ENCODE data around the gene GRK3.

GRCh38 chr22:25702571-25703167 is 138.2 kb downstream of the GRK3 start:
- no peak for TF ChIP-seq POLR2A (IDR thresholded peaks at IDR 0.05)
- TF ChIP-seq CTCF (IDR thresholded peaks at IDR 0.05): no peak
